Ishikawa (cell line): ENCODE results near the gene GORAB.

ENCODE experiments used
- CEBPB ChIP-seq: IDR thresholded peaks from 2 replicates; pipeline ENCODE4 v1.6.1; 2012
- CREB1 ChIP-seq: IDR thresholded peaks from 2 replicates; pipeline ENCODE4 v1.6.1; 2012; ENCODE audit warnings: low read depth
- EGR1 ChIP-seq: IDR thresholded peaks from 2 replicates; pipeline ENCODE4 v1.6.1; 2012
- EP300 ChIP-seq: IDR thresholded peaks from 2 replicates; pipeline ENCODE4 v1.6.1; 2012; ENCODE audit warnings: borderline replicate concordance
- FOXM1 ChIP-seq: IDR thresholded peaks from 2 replicates; pipeline ENCODE4 v1.6.1; 2012; ENCODE audit warnings: low read depth, borderline replicate concordance
- NFIC ChIP-seq: IDR thresholded peaks from 2 replicates; pipeline ENCODE4 v1.6.1; 2012
- RAD21 ChIP-seq: IDR thresholded peaks from 2 replicates; pipeline ENCODE4 v1.6.1; 2012; ENCODE audit warnings: low read depth
- TAF1 ChIP-seq: IDR thresholded peaks from 2 replicates; pipeline ENCODE4 v1.6.1; 2012; ENCODE audit warnings: low read depth, mild to moderate bottlenecking
- TCF12 ChIP-seq: IDR thresholded peaks from 2 replicates; pipeline ENCODE4 v1.6.1; 2012; ENCODE audit warnings: low read depth
- TEAD4 ChIP-seq: IDR thresholded peaks from 2 replicates; pipeline ENCODE4 v1.6.1; 2012
- YY1 ChIP-seq: IDR thresholded peaks from 2 replicates; pipeline ENCODE4 v1.6.1; 2012; ENCODE audit warnings: low read depth
- ZBTB7A ChIP-seq: IDR thresholded peaks from 2 replicates; pipeline ENCODE4 v1.6.1; 2012; ENCODE audit warnings: low read depth
- TF ChIP-seq, protein P1 (sequence below): IDR thresholded peaks from 2 replicates; pipeline ENCODE4 v1.6.1; 2012
- TF ChIP-seq, protein P2 (sequence below): IDR thresholded peaks from 2 replicates; pipeline ENCODE4 v1.6.1; 2012
- TF ChIP-seq, protein P3 (sequence below): IDR thresholded peaks from 2 replicates; pipeline ENCODE4 v1.6.1; 2012; ENCODE audit warnings: low read depth, mild to moderate bottlenecking

The GORAB gene

DNA sequence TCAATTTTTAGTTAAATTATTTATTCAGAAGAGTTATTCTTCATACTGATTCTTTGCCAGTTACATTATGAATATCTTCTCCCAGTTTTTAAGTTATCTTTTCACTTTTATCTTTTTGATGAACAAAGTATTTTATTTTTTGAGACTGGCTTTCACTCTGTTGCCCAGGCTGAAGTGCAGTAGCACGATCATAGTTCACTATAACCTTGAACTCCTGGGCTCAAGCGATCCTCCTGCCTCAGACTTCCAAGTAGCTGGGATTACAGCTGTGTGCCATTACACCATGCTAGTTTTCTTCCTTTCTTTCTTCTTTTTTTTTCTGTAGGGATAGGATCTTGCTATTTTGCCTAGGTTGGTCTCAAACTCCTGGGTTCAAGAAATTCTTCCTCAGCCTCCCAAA lies 3.5 kb downstream of the GORAB start:
- no peak for TF ChIP-seq TEAD4
- TF ChIP-seq ZBTB7A, result no peak
- TF ChIP-seq, protein P1, sequence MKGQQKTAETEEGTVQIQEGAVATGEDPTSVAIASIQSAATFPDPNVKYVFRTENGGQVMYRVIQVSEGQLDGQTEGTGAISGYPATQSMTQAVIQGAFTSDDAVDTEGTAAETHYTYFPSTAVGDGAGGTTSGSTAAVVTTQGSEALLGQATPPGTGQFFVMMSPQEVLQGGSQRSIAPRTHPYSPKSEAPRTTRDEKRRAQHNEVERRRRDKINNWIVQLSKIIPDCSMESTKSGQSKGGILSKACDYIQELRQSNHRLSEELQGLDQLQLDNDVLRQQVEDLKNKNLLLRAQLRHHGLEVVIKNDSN, result no peak
- TF ChIP-seq, protein P2, sequence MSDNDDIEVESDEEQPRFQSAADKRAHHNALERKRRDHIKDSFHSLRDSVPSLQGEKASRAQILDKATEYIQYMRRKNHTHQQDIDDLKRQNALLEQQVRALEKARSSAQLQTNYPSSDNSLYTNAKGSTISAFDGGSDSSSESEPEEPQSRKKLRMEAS, result no peak
- TF ChIP-seq CREB1, result no peak
- TF ChIP-seq TAF1, result no peak
- no peak for TF ChIP-seq RAD21
- TF ChIP-seq FOXM1, result no peak

DNA sequence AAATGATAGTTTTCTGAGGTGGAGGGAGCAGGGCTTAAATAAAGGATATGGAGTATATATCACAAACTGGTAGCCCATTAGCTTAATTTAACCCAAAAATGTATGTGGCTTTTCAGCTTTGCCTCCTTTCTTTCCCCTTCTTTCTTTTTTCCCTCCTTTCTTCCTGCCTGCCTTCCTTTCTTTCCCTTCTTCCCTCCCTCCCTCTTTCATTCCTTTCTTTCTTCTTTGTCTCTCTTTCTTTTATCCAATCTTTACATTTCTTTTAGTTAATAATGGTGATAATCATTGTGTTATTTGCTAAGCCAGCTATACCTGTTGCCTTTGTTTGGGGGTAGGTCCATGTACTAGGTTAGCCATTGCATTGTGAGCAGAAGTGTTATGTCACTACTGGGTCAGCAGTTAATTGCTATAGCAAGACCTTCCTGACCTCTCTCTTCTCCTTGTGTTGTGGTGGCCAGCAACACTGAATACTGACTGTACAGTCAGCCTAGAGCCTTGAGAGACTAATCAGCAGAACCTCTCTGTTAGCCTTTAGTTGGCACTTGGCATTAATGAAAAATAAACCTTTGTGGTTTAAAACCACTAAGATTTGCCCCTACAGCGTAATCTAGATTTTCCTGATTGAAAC lies 5.1 kb downstream of the GORAB start:
- no peak for TF ChIP-seq CEBPB
- TF ChIP-seq, protein P2, result no peak
- TF ChIP-seq CREB1, result no peak
- TF ChIP-seq, protein P1, result no peak
- TF ChIP-seq NFIC, result no peak
- TF ChIP-seq TCF12, result no peak

DNA sequence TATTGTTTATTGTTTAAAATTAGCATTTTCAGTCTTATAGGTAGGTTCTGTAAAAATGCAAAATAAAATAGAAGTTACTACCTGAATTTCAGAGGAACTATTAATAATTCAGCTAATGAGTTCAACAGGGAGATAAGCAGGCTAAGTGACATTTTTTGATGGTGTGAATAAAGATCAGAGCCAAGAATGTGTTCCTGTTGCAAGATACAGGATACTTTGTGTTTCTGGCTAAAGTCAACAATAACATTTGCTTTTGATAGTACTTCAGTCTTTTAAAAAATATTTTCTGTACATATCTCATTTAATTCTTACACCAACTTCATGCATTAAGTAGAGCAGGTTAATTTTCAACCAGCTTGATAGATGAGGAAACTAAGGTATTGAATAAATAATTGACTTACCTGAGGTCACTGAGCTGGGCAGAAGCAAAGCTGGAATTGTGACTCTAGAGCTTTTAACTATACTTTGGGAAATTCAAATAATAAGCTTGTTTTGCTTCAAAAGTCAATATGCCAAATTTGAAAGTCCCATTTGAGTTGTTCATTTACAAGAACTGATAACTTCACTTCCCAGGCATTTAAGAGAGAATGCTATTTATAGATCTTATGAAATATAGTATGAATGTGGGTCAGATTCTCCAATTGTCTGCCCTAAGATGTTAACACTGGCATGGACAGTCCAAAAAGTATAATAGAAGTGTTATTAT lies 6.0 kb downstream of the GORAB start:
- TF ChIP-seq RAD21 (no peak), EGR1 (no peak), TAF1 (no peak), CREB1 (no peak), CEBPB (no peak), TCF12 (no peak), NFIC (no peak), YY1 (no peak), TEAD4 (no peak), FOXM1 (no peak), EP300 (no peak), ZBTB7A (no peak)
- TF ChIP-seq, protein P2, result no peak
- TF ChIP-seq, protein P3, sequence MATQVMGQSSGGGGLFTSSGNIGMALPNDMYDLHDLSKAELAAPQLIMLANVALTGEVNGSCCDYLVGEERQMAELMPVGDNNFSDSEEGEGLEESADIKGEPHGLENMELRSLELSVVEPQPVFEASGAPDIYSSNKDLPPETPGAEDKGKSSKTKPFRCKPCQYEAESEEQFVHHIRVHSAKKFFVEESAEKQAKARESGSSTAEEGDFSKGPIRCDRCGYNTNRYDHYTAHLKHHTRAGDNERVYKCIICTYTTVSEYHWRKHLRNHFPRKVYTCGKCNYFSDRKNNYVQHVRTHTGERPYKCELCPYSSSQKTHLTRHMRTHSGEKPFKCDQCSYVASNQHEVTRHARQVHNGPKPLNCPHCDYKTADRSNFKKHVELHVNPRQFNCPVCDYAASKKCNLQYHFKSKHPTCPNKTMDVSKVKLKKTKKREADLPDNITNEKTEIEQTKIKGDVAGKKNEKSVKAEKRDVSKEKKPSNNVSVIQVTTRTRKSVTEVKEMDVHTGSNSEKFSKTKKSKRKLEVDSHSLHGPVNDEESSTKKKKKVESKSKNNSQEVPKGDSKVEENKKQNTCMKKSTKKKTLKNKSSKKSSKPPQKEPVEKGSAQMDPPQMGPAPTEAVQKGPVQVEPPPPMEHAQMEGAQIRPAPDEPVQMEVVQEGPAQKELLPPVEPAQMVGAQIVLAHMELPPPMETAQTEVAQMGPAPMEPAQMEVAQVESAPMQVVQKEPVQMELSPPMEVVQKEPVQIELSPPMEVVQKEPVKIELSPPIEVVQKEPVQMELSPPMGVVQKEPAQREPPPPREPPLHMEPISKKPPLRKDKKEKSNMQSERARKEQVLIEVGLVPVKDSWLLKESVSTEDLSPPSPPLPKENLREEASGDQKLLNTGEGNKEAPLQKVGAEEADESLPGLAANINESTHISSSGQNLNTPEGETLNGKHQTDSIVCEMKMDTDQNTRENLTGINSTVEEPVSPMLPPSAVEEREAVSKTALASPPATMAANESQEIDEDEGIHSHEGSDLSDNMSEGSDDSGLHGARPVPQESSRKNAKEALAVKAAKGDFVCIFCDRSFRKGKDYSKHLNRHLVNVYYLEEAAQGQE, result no peak
- TF ChIP-seq, protein P1, result no peak

DNA sequence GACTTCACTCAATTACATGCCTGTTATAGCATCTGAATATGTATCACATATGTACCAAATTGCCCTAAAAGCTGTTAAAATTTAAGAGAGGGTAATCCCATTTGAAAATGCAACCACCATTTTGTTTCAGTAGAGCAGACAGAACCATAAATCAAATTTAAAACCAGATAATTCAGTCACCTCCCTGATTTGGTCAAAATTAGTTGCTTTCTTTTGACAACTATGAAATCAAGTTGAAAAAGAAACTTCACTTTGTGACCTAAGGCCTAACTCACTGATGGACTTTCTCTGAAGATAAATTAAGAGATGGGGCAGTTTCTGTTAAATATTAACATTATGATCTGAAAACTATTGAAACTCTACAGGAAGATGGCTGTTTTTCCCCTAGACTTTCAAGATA lies 6.7 kb downstream of the GORAB start:
- TF ChIP-seq NFIC (no peak), EGR1 (no peak)

DNA sequence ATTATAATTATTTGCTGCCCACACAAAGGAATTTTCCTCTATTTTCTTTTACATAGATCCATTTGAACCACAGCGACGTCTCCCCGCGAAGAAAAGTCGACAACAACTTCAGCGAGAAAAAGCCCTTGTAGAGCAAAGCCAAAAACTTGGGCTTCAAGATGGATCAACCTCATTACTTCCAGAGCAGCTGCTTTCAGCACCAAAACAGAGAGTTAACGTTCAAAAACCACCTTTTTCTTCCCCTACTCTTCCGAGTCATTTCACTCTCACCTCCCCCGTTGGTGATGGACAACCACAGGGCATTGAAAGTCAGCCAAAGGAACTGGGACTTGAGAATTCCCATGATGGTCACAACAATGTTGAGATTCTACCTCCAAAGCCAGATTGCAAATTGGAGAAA lies 7.2 kb downstream of the GORAB start:
- TF ChIP-seq FOXM1 (no peak), TCF12 (no peak), EP300 (no peak), TAF1 (no peak), YY1 (no peak), RAD21 (no peak), TEAD4 (no peak), ZBTB7A (no peak), CREB1 (no peak), EGR1 (no peak)
- TF ChIP-seq, protein P2, result no peak
- TF ChIP-seq, protein P3, result no peak
- TF ChIP-seq, protein P1, result no peak
